Motor neuron (in vitro differentiated cells): ENCODE measurements around the gene PAGR1. TPM values are rescaled to one million over a fixed set of nuclear protein-coding genes. Genes with fewer than 3 reads are reported as not detected.
A peak's percentile ranks its signal among the peaks of the same experiment; 100 is the strongest.
"Not testable (repeated sequence)": the region's sequence is repeated elsewhere in the genome, so short reads cannot be mapped to it uniquely, and the experiment has no call there.

Source experiments
- ATAC-seq, 8 experiments: fragments of 200-7000 bp; cut with Tn5 transposase; replicated peaks in 6 of 8; 2 replicates each; pipeline ENCODE4 v1.8.0; 2021; ENCODE audit warnings: mild to moderate bottlenecking in 8 of 8, moderate library complexity in 8 of 8
- H3K27ac ChIP-seq, 2 donors: fragments of 250-450 bp; sonication (Bioruptor Pico); 2 replicates each; pipeline ENCODE4 v1.9.0; 2021; ENCODE audit warnings: antibody characterized with exemption in 2 of 2, mild to moderate bottlenecking in 2 of 2, moderate library complexity in 1 of 2
- H3K4me1 ChIP-seq, 2 donors: fragments of 250-450 bp; sonication (Bioruptor Pico); replicated peaks in 1 of 2; 2 replicates each; pipeline ENCODE4 v1.6.1; 2021; ENCODE audit warnings: antibody characterized with exemption in 2 of 2, mild to moderate bottlenecking in 2 of 2, moderate library complexity in 1 of 2
- H3K4me3 ChIP-seq, 5 donors: fragments of 250-450 bp; sonication (Bioruptor Pico); 2 replicates each; pipeline ENCODE4 v1.9.0; 2021; ENCODE audit warnings: antibody characterized with exemption in 5 of 5, mild to moderate bottlenecking in 5 of 5, moderate library complexity in 4 of 5
- WGBS, 10 experiments: fragments of 450-650 bp; shearing (Covaris generic); methylation state at CpG; one replicate each; pipeline ENCODE4 v1.0.0; 2022; 5-methylcytosine and 5-hydroxymethylcytosine counted together
- in situ Hi-C, 9 experiments: fragments of 400-800 bp; cut with MboI; loops; one replicate each; pipeline ENCODE4 v1.15.0; 2021; ENCODE audit warnings: low sequenced_read_pairs in 9 of 9, low pct_unique_long_range_greater_than_20kb in 2 of 9; ENCODE audit not compliant: unreplicated experiment in 9 of 9
- total RNA-seq, 8 experiments: library from RNA; unstranded; fragments of 300-600 nt; gene quantifications; 2 replicates each; pipeline versions ENCODE4 v1.2.3 to v1.2.4, GENCODE V29; 2022

The PAGR1 gene
- total RNA-seq, 8 experiments from 2014 or later: 13.7 to 53.0 (median 28.2) TPM

DNA sequence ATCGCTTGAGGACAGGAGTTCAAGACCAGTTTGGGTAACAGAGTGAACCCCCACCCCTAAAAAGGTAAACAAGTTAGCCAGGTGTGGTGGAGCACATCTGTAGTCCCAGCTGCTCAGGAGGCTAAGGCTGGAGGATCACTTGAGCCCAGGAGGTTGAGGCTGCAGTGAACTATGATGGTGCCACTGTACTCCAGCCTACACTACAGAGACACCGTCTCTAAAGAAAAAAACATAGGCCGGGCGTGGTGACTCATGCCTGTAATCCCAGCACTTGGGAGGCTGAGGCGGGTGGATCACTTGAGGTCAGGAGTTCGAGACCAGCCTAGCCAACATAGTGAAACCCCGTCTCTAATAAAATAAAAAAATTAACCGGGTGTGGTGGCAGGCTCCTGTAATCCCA lies 53.1 kb downstream of the PAGR1 start:
- peak in 2 of 8 experiments; percentile 62 to 78 for ATAC-seq
- in situ Hi-C loops: loop anchor here in 1 of 9 experiments (25.0 kb wide), 1 partner anchor 93 kb away; the partner anchor contains the start of genes TAOK2 and TMEM219
- H3K4me3 ChIP-seq, H3K4me1 ChIP-seq, H3K27ac ChIP-seq: not testable (repeated sequence)
- 40 to 94% (median 83%) methylated on average over 1 to 6 of the region's 8 CpGs; no CpG with 5 or more reads in 3 of the 10 experiments for WGBS, 10 experiments

Other genes starting within 250 kb of the PAGR1 start
- 1 to 10 TPM in 1 of 8 experiments, under 1 TPM in 7; 0.07 to 1.1 (median 0.35) TPM for gene SPN, start 152.9 kb upstream of the PAGR1 start, total RNA-seq
- 100 to 1,000 TPM in 1 of 8 experiments, 10 to 100 TPM in 7; 37.7 to 133 (median 52.8) TPM for gene QPRT, start 137.0 kb upstream of the PAGR1 start, total RNA-seq
- gene C16orf54, start 70.2 kb upstream of the PAGR1 start, total RNA-seq: under 1 TPM in 6 of 8 experiments, not detected in 2; 0.05 to 0.28 (median 0.16) TPM
- under 1 TPM in 5 of 8 experiments, not detected in 3; 0.08 to 0.19 (median 0.10) TPM for gene ZG16, start 37.9 kb upstream of the PAGR1 start, total RNA-seq
- 10 to 100 TPM; 16.1 to 96.3 (median 24.4) TPM for gene KIF22, start 25.4 kb upstream of the PAGR1 start, total RNA-seq
- gene MAZ, start 9.6 kb upstream of the PAGR1 start, total RNA-seq: 100 to 1,000 TPM in 7 of 8 experiments, 10 to 100 TPM in 1; 80.2 to 354 (median 177) TPM
- 10 to 100 TPM in 5 of 8 experiments, 1 to 10 TPM in 3; 1.4 to 72.7 (median 28.4) TPM for gene PRRT2, start 4.0 kb upstream of the PAGR1 start, total RNA-seq
- 100 to 1,000 TPM in 1 of 8 experiments, 10 to 100 TPM in 4, 1 to 10 TPM in 3; 3.2 to 179 (median 31.0) TPM for gene MVP, start 4.3 kb downstream of the PAGR1 start, total RNA-seq
- 10 to 100 TPM; 38.1 to 64.9 (median 44.0) TPM for gene CDIPT, start 47.1 kb downstream of the PAGR1 start, total RNA-seq
- gene SEZ6L2, start 83.4 kb downstream of the PAGR1 start, total RNA-seq: 10 to 100 TPM; 20.4 to 95.6 (median 70.1) TPM
- gene ASPHD1, start 84.3 kb downstream of the PAGR1 start, total RNA-seq: 10 to 100 TPM in 7 of 8 experiments, 1 to 10 TPM in 1; 8.9 to 30.8 (median 16.9) TPM
- gene KCTD13, start 110.1 kb downstream of the PAGR1 start, total RNA-seq: 10 to 100 TPM in 6 of 8 experiments, 1 to 10 TPM in 2; 9.1 to 82.6 (median 15.2) TPM
- gene TMEM219, start 145.9 kb downstream of the PAGR1 start, total RNA-seq: 10 to 100 TPM; 34.4 to 77.6 (median 56.2) TPM
- 10 to 100 TPM; 27.0 to 54.4 (median 38.6) TPM for gene TAOK2, start 157.7 kb downstream of the PAGR1 start, total RNA-seq
- gene HIRIP3, start 179.5 kb downstream of the PAGR1 start, total RNA-seq: 10 to 100 TPM in 7 of 8 experiments, 1 to 10 TPM in 1; 7.9 to 30.4 (median 16.9) TPM
- gene INO80E, start 180.1 kb downstream of the PAGR1 start, total RNA-seq: 10 to 100 TPM; 31.9 to 61.2 (median 54.2) TPM
- gene DOC2A, start 194.9 kb downstream of the PAGR1 start, total RNA-seq: 1 to 10 TPM in 7 of 8 experiments, under 1 TPM in 1; 0.31 to 8.1 (median 4.0) TPM
- gene C16orf92, start 207.0 kb downstream of the PAGR1 start, total RNA-seq: under 1 TPM in 5 of 8 experiments, not detected in 3; 0.43 to 0.90 (median 0.52) TPM
- 10 to 100 TPM in 4 of 8 experiments, 1 to 10 TPM in 2, under 1 TPM in 2; 0.56 to 27.1 (median 10.3) TPM for gene TLCD3B, start 215.1 kb downstream of the PAGR1 start, total RNA-seq
- 1,000 to 10,000 TPM in 6 of 8 experiments, 100 to 1,000 TPM in 2; 475 to 1,633 (median 1,146) TPM for gene ALDOA, start 249.6 kb downstream of the PAGR1 start, total RNA-seq